Retinal pigment epithelial cell (primary cell): ENCODE measurements around the gene ANGPTL8.

ENCODE experiments used
- DNase-seq: peaks from one replicate; pipeline ENCODE4 v3.0.0-alpha.2; 2010; ENCODE audit warnings: low read depth
- H3K4me3 ChIP-seq: 2 replicates; pipeline ENCODE4 v1.5.1; 2011; ENCODE audit warnings: mild to moderate bottlenecking, low read length, control low read depth, moderate library complexity
- TF ChIP-seq, protein P1 (sequence below): conservative IDR thresholded peaks from 2 replicates; pipeline ENCODE4 v1.5.1; 2011; ENCODE audit warnings: low read depth, low read length, control low read depth, inconsistent platforms

The ANGPTL8 gene

DNA sequence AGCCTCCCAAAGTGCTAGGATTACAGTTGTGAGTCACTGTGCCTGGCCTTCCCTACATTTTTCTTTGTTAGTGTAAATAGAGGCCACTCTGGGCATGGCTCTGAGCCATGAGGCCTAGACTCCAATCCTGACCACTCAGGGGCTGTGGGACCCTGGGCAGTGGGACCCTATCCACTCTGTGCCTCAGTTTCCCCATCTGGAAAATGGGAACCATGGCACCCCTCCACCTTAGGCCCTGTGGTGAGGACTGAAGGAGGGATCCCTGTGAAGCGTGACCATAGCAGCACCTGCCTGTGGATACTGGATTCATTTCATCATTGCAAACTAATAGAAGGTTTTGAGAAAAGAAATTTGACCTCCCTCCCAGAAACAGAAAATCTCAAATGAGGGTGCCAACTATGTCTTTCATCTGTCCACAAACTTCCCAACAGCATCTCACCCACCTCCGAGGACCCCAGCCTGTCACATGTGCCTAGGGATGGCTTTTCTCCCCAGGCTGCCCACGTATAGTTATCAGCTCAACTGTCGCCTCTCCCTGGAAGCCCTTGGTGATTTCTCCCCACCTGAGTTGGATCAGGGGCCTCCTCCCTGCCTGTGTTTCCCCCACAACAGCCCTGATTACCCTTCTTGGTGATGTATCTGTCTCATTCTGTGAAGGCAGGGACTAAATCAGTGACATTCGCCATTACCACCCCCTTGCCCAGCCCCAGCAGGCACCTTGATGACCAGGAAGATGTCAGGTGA, 5.6 kb downstream of the ANGPTL8 start:
- H3K4me3 ChIP-seq = no peak overlapping the region
- TF ChIP-seq, protein P1, sequence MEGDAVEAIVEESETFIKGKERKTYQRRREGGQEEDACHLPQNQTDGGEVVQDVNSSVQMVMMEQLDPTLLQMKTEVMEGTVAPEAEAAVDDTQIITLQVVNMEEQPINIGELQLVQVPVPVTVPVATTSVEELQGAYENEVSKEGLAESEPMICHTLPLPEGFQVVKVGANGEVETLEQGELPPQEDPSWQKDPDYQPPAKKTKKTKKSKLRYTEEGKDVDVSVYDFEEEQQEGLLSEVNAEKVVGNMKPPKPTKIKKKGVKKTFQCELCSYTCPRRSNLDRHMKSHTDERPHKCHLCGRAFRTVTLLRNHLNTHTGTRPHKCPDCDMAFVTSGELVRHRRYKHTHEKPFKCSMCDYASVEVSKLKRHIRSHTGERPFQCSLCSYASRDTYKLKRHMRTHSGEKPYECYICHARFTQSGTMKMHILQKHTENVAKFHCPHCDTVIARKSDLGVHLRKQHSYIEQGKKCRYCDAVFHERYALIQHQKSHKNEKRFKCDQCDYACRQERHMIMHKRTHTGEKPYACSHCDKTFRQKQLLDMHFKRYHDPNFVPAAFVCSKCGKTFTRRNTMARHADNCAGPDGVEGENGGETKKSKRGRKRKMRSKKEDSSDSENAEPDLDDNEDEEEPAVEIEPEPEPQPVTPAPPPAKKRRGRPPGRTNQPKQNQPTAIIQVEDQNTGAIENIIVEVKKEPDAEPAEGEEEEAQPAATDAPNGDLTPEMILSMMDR = no peak
- DNase-seq = no peak

DNA sequence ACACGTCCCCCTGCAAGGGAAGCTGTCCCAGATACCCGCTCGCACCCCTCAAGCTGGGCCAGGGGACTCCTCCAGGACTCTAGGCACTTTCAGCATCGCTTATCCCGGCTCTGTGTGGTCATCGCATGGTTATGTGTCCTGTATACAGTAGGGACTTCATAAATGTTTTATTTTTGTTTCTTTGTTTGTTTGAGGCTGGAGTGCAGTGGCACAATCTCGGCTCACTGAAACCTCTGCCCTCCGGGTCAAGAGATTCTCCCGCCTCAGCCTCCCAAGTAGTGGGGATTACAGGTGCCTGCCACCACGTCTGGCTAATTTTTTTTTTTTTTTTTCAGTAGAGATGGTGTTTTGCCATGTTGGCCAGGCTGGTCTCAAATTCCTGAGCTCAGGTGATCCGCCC, 7.5 kb downstream of the ANGPTL8 start:
- DNase-seq = no peak
- TF ChIP-seq, protein P1 = no peak
- no peak overlapping the region for H3K4me3 ChIP-seq

GRCh38 chr19:11247391-11247790, 8.0 kb downstream of the ANGPTL8 start:
- no peak for DNase-seq
- TF ChIP-seq, protein P1 = no peak

GRCh38 chr19:11247934-11248333, 8.5 kb downstream of the ANGPTL8 start:
- no peak for DNase-seq
- H3K4me3 ChIP-seq = no peak overlapping the region
- TF ChIP-seq, protein P1 = no peak

More at GRCh38 chr19:11247391-11247790, 8.0 kb downstream of the ANGPTL8 start:
- no peak overlapping the region for H3K4me3 ChIP-seq

DNA sequence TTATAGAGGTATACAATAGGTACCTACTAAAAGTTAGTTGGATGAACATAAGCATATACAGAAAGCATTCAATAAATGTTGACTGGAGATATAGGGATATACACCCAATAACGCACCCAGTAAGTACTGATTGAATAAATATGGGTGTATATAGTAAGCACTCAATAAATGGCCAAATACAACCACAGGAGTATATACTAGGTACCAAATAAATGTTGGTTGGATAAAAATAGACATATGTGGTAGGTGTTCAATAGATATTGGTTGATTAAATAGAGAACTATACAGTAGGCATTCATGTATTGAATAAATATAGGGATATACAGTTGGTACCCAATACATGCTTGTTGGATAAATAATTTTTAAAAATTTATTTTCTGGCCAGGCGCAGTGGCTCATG, 9.4 kb downstream of the ANGPTL8 start:
- TF ChIP-seq, protein P1 = no peak
- DNase-seq = no peak
- no peak overlapping the region for H3K4me3 ChIP-seq

DNA sequence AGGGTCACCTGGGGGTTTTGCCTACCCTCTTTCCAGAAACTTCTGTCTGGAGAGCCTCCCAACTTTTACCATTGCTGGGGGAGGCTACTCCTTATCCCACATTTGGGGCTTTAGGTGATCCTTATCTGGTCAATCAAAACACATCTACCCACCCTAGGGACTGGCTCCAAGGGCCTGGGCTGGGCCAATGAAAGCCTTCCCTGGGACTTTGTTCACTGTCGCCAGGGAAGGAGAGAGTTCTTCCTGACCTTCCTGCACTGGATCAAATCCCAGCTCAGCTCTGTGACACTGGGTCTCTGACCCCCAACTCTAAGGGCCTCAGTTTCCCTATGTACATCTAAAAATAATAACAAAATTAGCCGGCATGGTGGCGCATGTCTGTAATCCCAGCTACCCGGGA, 11.8 kb downstream of the ANGPTL8 start:
- TF ChIP-seq, protein P1 = no peak
- no peak for DNase-seq

GRCh38 chr19:11251650-11252314, 12.4 kb downstream of the ANGPTL8 start:
- TF ChIP-seq, protein P1 = no peak
- DNase-seq = no peak
- no peak overlapping the region for H3K4me3 ChIP-seq

More for the DNA sequence above, 11.8 kb downstream of the ANGPTL8 start:
- H3K4me3 ChIP-seq = no peak overlapping the region
